Small intestine (tissue), 7 donors: Measurements from ENCODE around the gene ANKRD13B. TPM values are rescaled to one million over a fixed set of nuclear protein-coding genes. Genes with fewer than 3 reads are reported as not detected.

ENCODE experiments used
- DNase-seq, 2 donors: peaks; one replicate each; pipeline versions ENCODE4 v3.0.0 to v3.0.0-alpha.2; 2013
- FAIRE-seq: peaks from 2 replicates; lab custom pipeline; 2012; peaks lifted over from hg19 to GRCh38; lab: Jason Lieb, UNC
- H3K27ac ChIP-seq, 3 donors: one replicate each; pipeline ENCODE4 v1.5.1; 2013; ENCODE audit warnings: low read length in 2 of 3, mild to moderate bottlenecking in 2 of 3, control low read depth in 1 of 3, inconsistent platforms in 1 of 3, low read depth in 1 of 3, moderate library complexity in 1 of 3
- H3K27me3 ChIP-seq, 3 donors: one replicate each; pipeline ENCODE4 v1.6.1; 2013; ENCODE audit warnings: low read length in 3 of 3, inconsistent platforms in 1 of 3; ENCODE audit not compliant: control insufficient read depth in 3 of 3, insufficient read depth in 3 of 3
- H3K36me3 ChIP-seq, 3 donors: one replicate each; pipeline ENCODE4 v1.6.1; 2013; ENCODE audit warnings: low read length in 3 of 3, inconsistent platforms in 1 of 3, low read depth in 1 of 3, mild to moderate bottlenecking in 1 of 3, moderate library complexity in 1 of 3; ENCODE audit not compliant: control insufficient read depth in 3 of 3, insufficient read depth in 2 of 3
- H3K4me1 ChIP-seq, 3 donors: one replicate each; pipeline ENCODE4 v1.6.1; 2013; ENCODE audit warnings: low read length in 2 of 3, inconsistent platforms in 1 of 3, low read depth in 1 of 3, mild to moderate bottlenecking in 1 of 3, moderate library complexity in 1 of 3; ENCODE audit not compliant: control insufficient read depth in 3 of 3, insufficient read depth in 2 of 3
- H3K4me3 ChIP-seq, 3 donors: one replicate each; pipeline ENCODE4 v1.5.1; 2013; ENCODE audit warnings: low read length in 3 of 3, control low read depth in 1 of 3, inconsistent platforms in 1 of 3, low read depth in 1 of 3, mild to moderate bottlenecking in 1 of 3, moderate library complexity in 1 of 3
- H3K9me3 ChIP-seq, 2 donors: one replicate each; pipeline ENCODE4 v1.6.1; 2013; ENCODE audit warnings: low read depth in 1 of 2, low read length in 1 of 2; ENCODE audit not compliant: control insufficient read depth in 2 of 2, insufficient read depth in 1 of 2
- WGBS, 3 donors: extraction: QIAGEN DNeasy Blood & Tissue Kit; methylation state at CpG; one replicate each; pipeline ENCODE4 v1.1.7; 2013; 5-methylcytosine and 5-hydroxymethylcytosine counted together
- polyA plus RNA-seq, 4 donors: library from polyadenylated mRNA; stranded (reverse) in 3 of 4; unstranded in 1 of 4; fragments of 200-250 nt in 3 of 4; fragments of 120-200 nt in 1 of 4; gene quantifications; one replicate each; pipeline versions ENCODE4 v1.2.1 to v1.2.3, GENCODE V29; 2013
- donor health status: healthy with polysubstance abuse.
- donor health status: control.
- donor health status: control.
- donor health status: Bipolar disorder and iron deficiency.
- donor health status: healthy.

ANKRD13B gene
- polyA plus RNA-seq, 4 donors: 2.5 to 4.0 (median 3.0) TPM; not detected in 1

- H3K27ac ChIP-seq: no peak overlapping the region
- 82 to 94% (median 87%) methylated on average over 8 of the region's 8 CpGs for WGBS, 3 donors
- peaks cover 0 to 2% (median 1%) of the 10 kb centered on the region in 3 donors for H3K36me3 ChIP-seq
- H3K9me3 ChIP-seq: no peaks in the 10 kb centered on the region
- no peak for FAIRE-seq
- peaks cover 0 to 7% (median 0%) of the 10 kb centered on the region in 3 donors for H3K4me1 ChIP-seq
- DNase-seq: no peak
- peaks cover 0 to 38% (median 0%) of the 10 kb centered on the region in 3 donors for H3K27me3 ChIP-seq
- H3K4me3 ChIP-seq: no peak overlapping the region
Measured at GRCh38 chr17:29625037-29625750, 32.3 kb downstream of the ANKRD13B start.

GRCh38 chr17:29627951-29628350, 35.0 kb downstream of the ANKRD13B start:
- Histone ChIP-seq H3K27ac (no peak overlapping the region), H3K4me3 (no peak overlapping the region)
- FAIRE-seq: no peak

DNA sequence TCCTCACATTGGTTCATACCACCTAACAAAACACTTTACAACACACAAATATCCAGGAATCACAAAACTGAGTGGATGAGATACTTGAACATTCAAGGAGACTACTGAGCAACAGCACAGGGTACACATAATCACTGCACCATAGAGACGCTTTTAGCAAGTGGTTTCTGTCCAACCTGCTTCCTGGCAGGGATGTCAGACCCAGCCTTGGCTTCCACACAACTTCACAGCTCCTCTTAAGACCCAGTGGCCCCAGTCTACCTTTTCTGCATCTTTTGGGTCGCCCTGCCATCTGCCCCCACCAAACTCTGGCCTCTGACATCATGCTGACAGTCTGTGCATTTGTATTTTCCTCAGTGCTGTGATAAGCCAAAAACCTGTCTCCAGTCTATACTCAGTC, 35.7 kb downstream of the ANKRD13B start:
- WGBS, 3 donors: 87 to 95% (median 89%) methylated on average over 2 of the region's 2 CpGs
- FAIRE-seq: no peak
- no peaks in the 10 kb centered on the region for H3K4me1 ChIP-seq
- H3K27ac ChIP-seq: no peak overlapping the region
- peaks cover 0 to 5% (median 0%) of the 10 kb centered on the region in 3 donors for H3K27me3 ChIP-seq
- peaks cover 5 to 23% (median 16%) of the 10 kb centered on the region in 3 donors for H3K36me3 ChIP-seq
- H3K4me3 ChIP-seq: no peak overlapping the region
- no peak for DNase-seq
- H3K9me3 ChIP-seq: no peaks in the 10 kb centered on the region

More at GRCh38 chr17:29627951-29628350, 35.0 kb downstream of the ANKRD13B start:
- Histone ChIP-seq H3K36me3 (peaks cover 5 to 23% (median 16%) of the 10 kb centered on the region in 3 donors), H3K4me1 (peaks cover 0 to 4% (median 0%) of the 10 kb centered on the region in 3 donors), H3K27me3 (peaks cover 0 to 12% (median 0%) of the 10 kb centered on the region in 3 donors), H3K9me3 (no peaks in the 10 kb centered on the region)
- 98 to 100% (median 100%) methylated on average over 1 of the region's 1 CpG for WGBS, 3 donors
- no peak for DNase-seq

GRCh38 chr17:29629839-29630238, 36.9 kb downstream of the ANKRD13B start:
- Histone ChIP-seq H3K27me3 (no peaks in the 10 kb centered on the region), H3K9me3 (no peaks in the 10 kb centered on the region), H3K4me1 (no peaks in the 10 kb centered on the region), H3K36me3 (peaks cover 5 to 23% (median 19%) of the 10 kb centered on the region in 3 donors), H3K27ac (no peak overlapping the region), H3K4me3 (no peak overlapping the region)
- DNase-seq (no peak), FAIRE-seq (no peak)
- 72 to 84% (median 77%) methylated on average over 2 of the region's 2 CpGs for WGBS, 3 donors

DNA sequence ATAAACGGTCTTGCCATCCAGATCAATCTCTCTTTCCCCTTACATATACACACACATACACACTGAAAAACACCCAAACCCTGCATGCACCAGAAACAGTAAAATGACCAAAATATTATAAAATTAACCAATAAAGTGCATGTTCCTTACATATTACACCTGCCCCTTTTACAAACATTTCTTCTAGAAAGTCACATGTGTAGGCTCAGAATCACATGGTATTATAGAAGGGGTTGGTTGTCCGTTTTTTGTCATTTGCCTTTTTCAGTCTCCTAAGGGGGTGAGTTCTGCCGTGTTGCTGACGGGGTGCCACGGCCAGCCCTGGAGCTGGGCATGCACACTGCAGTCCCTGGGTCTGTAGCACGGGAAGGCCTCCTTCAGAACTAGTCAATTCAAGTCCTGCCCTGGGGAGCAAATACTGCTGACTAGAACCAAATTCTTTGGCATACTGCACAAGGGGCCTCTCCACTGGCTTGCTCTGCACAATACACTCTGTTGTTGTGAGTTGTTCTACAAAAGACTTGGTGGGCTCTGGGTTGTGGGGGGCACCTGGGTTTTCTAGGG, 37.8 kb downstream of the ANKRD13B start:
- 92 to 94% (median 92%) methylated on average over 6 of the region's 6 CpGs for WGBS, 3 donors
- H3K4me1 ChIP-seq: no peaks in the 10 kb centered on the region
- H3K36me3 ChIP-seq: peaks cover 5 to 25% (median 19%) of the 10 kb centered on the region in 3 donors
- DNase-seq (no peak), FAIRE-seq (no peak)
- H3K27me3 ChIP-seq: no peaks in the 10 kb centered on the region
- H3K27ac ChIP-seq: no peak overlapping the region
- H3K4me3 ChIP-seq: no peak overlapping the region
- H3K9me3 ChIP-seq: no peaks in the 10 kb centered on the region

- 92 to 99% (median 97%) methylated on average over 3 of the region's 3 CpGs for WGBS, 3 donors
- H3K9me3 ChIP-seq: no peaks in the 10 kb centered on the region
- H3K36me3 ChIP-seq: peaks cover 12 to 32% (median 28%) of the 10 kb centered on the region in 3 donors
- DNase-seq (no peak), FAIRE-seq (no peak)
- H3K27ac ChIP-seq: no peak overlapping the region
- H3K4me1 ChIP-seq: no peaks in the 10 kb centered on the region
- H3K27me3 ChIP-seq: no peaks in the 10 kb centered on the region
- no peak overlapping the region for H3K4me3 ChIP-seq
Measured at GRCh38 chr17:29633886-29634285, 41.0 kb downstream of the ANKRD13B start.

- peaks cover 0 to 17% (median 8%) of the 10 kb centered on the region in 3 donors for H3K4me1 ChIP-seq
- WGBS, 3 donors: 34 to 74% (median 68%) methylated on average over 2 of the region's 2 CpGs
- no peaks in the 10 kb centered on the region for H3K27me3 ChIP-seq
- H3K27ac ChIP-seq: no peak overlapping the region
- H3K9me3 ChIP-seq: peaks cover 0 to 4% of the 10 kb centered on the region in 2 donors
- peaks cover 9 to 10% (median 10%) of the 10 kb centered on the region in 3 donors for H3K36me3 ChIP-seq
- FAIRE-seq (no peak), DNase-seq (no peak)
- no peak overlapping the region for H3K4me3 ChIP-seq
Measured at GRCh38 chr17:29640413-29640812, 47.5 kb downstream of the ANKRD13B start.

DNA sequence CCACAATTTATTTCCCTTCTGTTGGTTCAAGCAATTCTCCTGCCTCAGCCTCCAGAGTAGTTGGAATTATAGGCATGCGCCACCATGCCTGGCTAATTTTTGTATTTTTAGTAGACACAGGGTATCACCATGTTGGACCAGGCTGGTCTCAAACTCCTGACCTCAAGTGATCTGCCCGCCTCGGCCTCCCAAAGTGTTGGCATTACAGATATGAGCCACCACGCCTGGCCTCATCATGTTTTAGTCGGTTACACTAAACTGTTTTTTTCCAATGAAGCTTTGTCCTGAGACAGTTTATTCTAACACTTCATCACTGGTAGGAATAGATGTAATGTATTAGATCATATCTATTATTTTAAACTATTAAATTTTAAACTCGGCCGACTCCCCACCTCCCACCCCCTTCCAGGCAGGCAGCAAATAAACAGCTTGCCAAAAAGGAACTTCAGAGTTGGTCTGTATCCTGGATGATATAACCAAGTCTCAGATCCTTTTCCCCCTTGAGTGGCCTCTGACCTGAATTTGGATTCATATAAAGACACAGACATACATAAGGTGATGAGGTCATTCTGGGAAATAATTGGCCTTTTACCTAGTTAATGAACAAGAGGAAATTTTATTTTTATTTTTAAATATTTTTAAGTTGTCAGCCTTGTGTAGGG, 48.2 kb downstream of the ANKRD13B start:
- H3K4me1 ChIP-seq: peaks cover 0 to 17% (median 15%) of the 10 kb centered on the region in 3 donors
- 76 to 96% (median 91%) methylated on average over 7 of the region's 7 CpGs for WGBS, 3 donors
- FAIRE-seq: no peak

More for the DNA sequence above, 48.2 kb downstream of the ANKRD13B start:
- Histone ChIP-seq H3K4me3 (no peak overlapping the region), H3K36me3 (peaks cover 6 to 9% (median 8%) of the 10 kb centered on the region in 3 donors), H3K27ac (peak overlapping the region in 1 of 3 donors; percentile 14), H3K9me3 (peaks cover 0 to 4% of the 10 kb centered on the region in 2 donors), H3K27me3 (no peaks in the 10 kb centered on the region)
- DNase-seq: no peak
